SK-N-MC (cell line): Measurements from ENCODE around the gene SLC16A3.

Experiments used
- EZH2 ChIP-seq: fragments of 200-600 bp; sonication (generic); IDR thresholded peaks from one replicate; pipeline ENCODE4 v1.6.1; 2017; ENCODE audit warnings: antibody characterized with exemption
- POLR2AphosphoS5 ChIP-seq: IDR thresholded peaks from 2 replicates; pipeline ENCODE4 v1.6.1; 2012; ENCODE audit warnings: mild to moderate bottlenecking, low read depth, low read length, borderline replicate concordance

- TF ChIP-seq EZH2 (no peak), POLR2AphosphoS5 (no peak)
Measured at GRCh38 chr17:82225368-82226029, 3.3 kb upstream of the SLC16A3 start.
